Glomerular visceral epithelial cell (primary cell): Measurements from ENCODE around the gene C19orf73.
"Not testable (repeated sequence)": the region's sequence is repeated elsewhere in the genome, so short reads cannot be mapped to it uniquely, and the experiment has no call there.

ENCODE experiments used
- DNase-seq: peaks from one replicate; pipeline ENCODE4 v3.0.0-alpha.2; 2016; ENCODE audit errors: extremely low spot score

The C19orf73 gene

GRCh38 chr19:49121841-49122240, 2.9 kb upstream of the C19orf73 start:
- not testable (repeated sequence) for DNase-seq

- DNase-seq, result no peak
Measured at GRCh38 chr19:49120868-49121267, 1.9 kb upstream of the C19orf73 start.

- no peak for DNase-seq
Measured at GRCh38 chr19:49120325-49120683, 1.4 kb upstream of the C19orf73 start.

GRCh38 chr19:49119411-49120324, 725 bp upstream of the C19orf73 start, which contains the start of gene PPFIA3:
Gene PPFIA3 (plus strand): TSS chr19:49119544. CDS start chr19:49127874, 8,330 bp downstream.
- peak; percentile 61 for DNase-seq

- no peak for DNase-seq
Measured at GRCh38 chr19:49117677-49118564, 1.0 kb downstream of the C19orf73 start.

GRCh38 chr19:49116544-49116943, 2.4 kb downstream of the C19orf73 start:
- DNase-seq, result no peak

GRCh38 chr19:49114630-49115363, 4.1 kb downstream of the C19orf73 start:
- DNase-seq, result peak; percentile 31

- DNase-seq, result peak; percentile 83
Measured at GRCh38 chr19:49113762-49114629, 4.9 kb downstream of the C19orf73 start, which contains the start of gene LIN7B. Gene LIN7B (plus strand): TSS chr19:49114370. CDS start chr19:49114405, 35 bp downstream.

GRCh38 chr19:49111218-49111998, 7.5 kb downstream of the C19orf73 start:
- no peak for DNase-seq

GRCh38 chr19:49110567-49110966, 8.4 kb downstream of the C19orf73 start:
- no peak for DNase-seq

GRCh38 chr19:49109569-49110233, 9.2 kb downstream of the C19orf73 start:
- DNase-seq, result no peak

GRCh38 chr19:49109051-49109450, 9.9 kb downstream of the C19orf73 start:
- DNase-seq, result no peak

GRCh38 chr19:49107625-49108459, 11.1 kb downstream of the C19orf73 start:
- DNase-seq, result no peak

GRCh38 chr19:49106648-49107135, 12.3 kb downstream of the C19orf73 start:
- DNase-seq, result peak; percentile 60

- DNase-seq, result no peak
Measured at GRCh38 chr19:49104229-49104864, 14.6 kb downstream of the C19orf73 start.

GRCh38 chr19:49103331-49104085, 15.4 kb downstream of the C19orf73 start:
- DNase-seq, result no peak

- no peak for DNase-seq
Measured at GRCh38 chr19:49102303-49102702, 16.6 kb downstream of the C19orf73 start.
